ENCODE data around the gene LHB. TPM values are rescaled to one million over a fixed set of nuclear protein-coding genes. Genes with fewer than 3 reads are reported as not detected.

Gene LHB
- total RNA-seq, 2 donors from 2014 or later: 0.59 TPM; not detected in 1

DNA sequence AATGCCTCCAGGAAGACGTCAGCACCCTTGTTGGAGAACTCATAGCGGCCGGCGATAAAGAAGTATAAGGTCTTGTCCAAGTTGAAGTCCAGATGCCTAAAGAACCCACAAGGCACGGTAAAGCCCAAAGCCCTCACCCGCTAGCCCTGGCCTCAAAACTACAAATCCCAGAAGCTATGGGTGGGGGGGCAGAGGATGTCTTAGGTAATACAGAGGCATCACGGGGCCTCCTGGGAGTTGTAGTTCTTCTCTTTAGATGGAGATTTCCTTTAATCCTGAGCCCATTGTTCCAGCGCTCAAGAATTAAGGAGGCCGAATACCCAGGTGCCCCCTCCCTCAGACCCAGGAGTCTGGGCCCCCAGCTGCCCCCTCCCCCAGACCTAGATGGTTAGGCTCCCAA is 34.6 kb downstream of the LHB start:
- H3K27ac ChIP-seq (ENCODE audit: low read depth, low read length): no peak overlapping the region
- H3K27me3 ChIP-seq (ENCODE audit: control insufficient read depth, insufficient read depth, low read length, poor library complexity, severe bottlenecking): no peaks in the 10 kb centered on the region
- peaks cover 67% of the 10 kb centered on the region for H3K36me3 ChIP-seq (ENCODE audit: control insufficient read depth, insufficient read depth, low read length)
- Mint-ChIP-seq H3K4me3 (no peak overlapping the region), H3K27ac (no peak overlapping the region), H3K4me1 (no peaks in the 10 kb centered on the region), H3K27me3 (ENCODE audit: insufficient read depth) (no peaks in the 10 kb centered on the region), H3K9me3 (no peaks in the 10 kb centered on the region), H3K36me3 (ENCODE audit: low read depth) (peaks cover 69% of the 10 kb centered on the region)
- DNase-seq: peak; percentile 63
- TF ChIP-seq, protein P1, sequence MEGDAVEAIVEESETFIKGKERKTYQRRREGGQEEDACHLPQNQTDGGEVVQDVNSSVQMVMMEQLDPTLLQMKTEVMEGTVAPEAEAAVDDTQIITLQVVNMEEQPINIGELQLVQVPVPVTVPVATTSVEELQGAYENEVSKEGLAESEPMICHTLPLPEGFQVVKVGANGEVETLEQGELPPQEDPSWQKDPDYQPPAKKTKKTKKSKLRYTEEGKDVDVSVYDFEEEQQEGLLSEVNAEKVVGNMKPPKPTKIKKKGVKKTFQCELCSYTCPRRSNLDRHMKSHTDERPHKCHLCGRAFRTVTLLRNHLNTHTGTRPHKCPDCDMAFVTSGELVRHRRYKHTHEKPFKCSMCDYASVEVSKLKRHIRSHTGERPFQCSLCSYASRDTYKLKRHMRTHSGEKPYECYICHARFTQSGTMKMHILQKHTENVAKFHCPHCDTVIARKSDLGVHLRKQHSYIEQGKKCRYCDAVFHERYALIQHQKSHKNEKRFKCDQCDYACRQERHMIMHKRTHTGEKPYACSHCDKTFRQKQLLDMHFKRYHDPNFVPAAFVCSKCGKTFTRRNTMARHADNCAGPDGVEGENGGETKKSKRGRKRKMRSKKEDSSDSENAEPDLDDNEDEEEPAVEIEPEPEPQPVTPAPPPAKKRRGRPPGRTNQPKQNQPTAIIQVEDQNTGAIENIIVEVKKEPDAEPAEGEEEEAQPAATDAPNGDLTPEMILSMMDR (conservative IDR thresholded peaks at IDR 0.05): no peak
- no peaks in the 10 kb centered on the region for H3K4me1 ChIP-seq (ENCODE audit: control insufficient read depth, insufficient read depth, low read length)
- no peaks in the 10 kb centered on the region for H3K9me3 ChIP-seq (ENCODE audit: control insufficient read depth, low read length)
- H3K9ac ChIP-seq (ENCODE audit: extremely low read depth, low read length, poor library complexity, severe bottlenecking): no peak overlapping the region
- 94 to 95% methylated on average over 7 to 9 of the region's 9 CpGs for WGBS, 2 experiments (ENCODE audit: insufficient coverage in 1 of 2, insufficient read length in 1 of 2)
- H3K4me3 ChIP-seq (ENCODE audit: low read length): no peak overlapping the region

DNA sequence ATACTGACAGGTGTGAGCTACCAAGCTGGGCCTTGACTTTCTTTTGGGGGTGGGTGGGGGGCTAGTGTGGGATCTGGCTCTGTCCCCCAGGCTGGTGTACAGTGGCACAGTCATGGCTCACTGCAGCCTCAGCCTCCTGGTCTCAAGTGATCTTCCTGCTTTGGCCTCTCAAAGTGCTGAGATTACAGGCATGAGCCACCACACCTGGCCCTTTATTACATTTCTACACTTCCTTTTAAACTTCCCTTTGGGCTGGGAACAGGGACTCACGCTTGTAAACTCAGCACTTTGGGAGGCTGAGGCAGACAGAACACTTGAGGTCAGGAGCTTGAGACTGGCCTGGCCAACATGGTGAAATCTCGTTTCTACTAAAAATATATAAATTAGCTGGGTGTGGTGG is 39.8 kb downstream of the LHB start:
- H3K27ac ChIP-seq (ENCODE audit: low read depth, low read length): no peak overlapping the region
- Mint-ChIP-seq H3K36me3 (ENCODE audit: low read depth) (peaks cover 58% of the 10 kb centered on the region), H3K27ac (no peak overlapping the region), H3K27me3 (ENCODE audit: insufficient read depth) (no peaks in the 10 kb centered on the region), H3K4me3 (no peak overlapping the region), H3K4me1 (no peaks in the 10 kb centered on the region), H3K9me3 (no peaks in the 10 kb centered on the region)
- H3K4me1 ChIP-seq (ENCODE audit: control insufficient read depth, insufficient read depth, low read length): no peaks in the 10 kb centered on the region
- WGBS, 2 experiments (ENCODE audit: insufficient coverage in 1 of 2, insufficient read length in 1 of 2): 90% methylated on average over 2 of the region's 2 CpGs; no CpG with 5 or more reads in 1 of the 2 experiments
- no peak overlapping the region for H3K4me3 ChIP-seq (ENCODE audit: low read length)
- TF ChIP-seq, protein P1 (conservative IDR thresholded peaks at IDR 0.05): no peak
- DNase-seq: no peak
- H3K9ac ChIP-seq (ENCODE audit: extremely low read depth, low read length, poor library complexity, severe bottlenecking): no peak overlapping the region
- no peaks in the 10 kb centered on the region for H3K27me3 ChIP-seq (ENCODE audit: control insufficient read depth, insufficient read depth, low read length, poor library complexity, severe bottlenecking)
- H3K36me3 ChIP-seq (ENCODE audit: control insufficient read depth, insufficient read depth, low read length): peaks cover 47% of the 10 kb centered on the region
- H3K9me3 ChIP-seq (ENCODE audit: control insufficient read depth, low read length): no peaks in the 10 kb centered on the region

DNA sequence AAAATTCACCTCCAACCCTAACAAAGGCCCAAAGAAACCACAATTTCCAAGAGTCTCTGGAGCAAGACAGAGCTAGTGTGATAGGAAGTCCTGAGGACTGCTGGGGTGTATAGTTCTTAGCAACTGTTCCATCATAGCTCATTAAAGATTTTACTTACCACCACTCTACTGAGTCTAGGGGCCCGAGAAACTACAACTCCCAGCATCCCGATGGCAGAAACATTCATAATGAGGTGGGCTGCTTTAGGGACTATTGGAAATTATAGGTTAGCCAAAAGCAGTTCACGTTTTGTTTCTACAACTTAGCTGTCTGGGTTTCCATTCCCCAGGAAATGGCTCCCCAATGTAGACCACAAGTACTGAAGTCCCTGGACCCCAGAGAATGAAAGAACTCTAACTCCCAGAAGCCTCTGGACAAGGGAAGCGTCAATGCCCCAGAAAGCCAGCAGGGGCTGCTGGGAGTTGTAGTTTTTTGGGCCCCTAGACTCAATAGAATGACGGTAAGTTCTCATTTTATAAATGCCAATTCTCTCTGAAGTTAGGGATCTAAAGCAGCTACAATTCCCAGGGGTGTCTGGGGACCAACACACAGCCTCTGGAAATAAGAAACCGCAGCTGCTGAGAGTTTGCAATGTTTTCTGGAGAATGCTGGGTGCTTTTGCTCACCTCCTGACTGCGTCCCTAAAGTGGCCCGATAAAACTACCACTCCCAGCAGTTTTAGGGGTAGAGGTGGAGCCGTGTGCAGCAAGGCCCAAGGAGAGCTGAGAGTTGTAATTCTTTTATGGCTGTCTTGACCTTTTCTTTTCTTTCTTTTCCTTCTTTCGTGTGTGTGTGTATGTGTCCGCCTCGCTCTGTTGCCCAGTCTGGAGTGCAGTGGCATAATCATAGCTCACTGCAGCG is 40.7 kb downstream of the LHB start:
- H3K4me1 Mint-ChIP-seq: no peaks in the 10 kb centered on the region
- Histone ChIP-seq H3K4me3 (ENCODE audit: low read length) (no peak overlapping the region), H3K27ac (ENCODE audit: low read depth, low read length) (no peak overlapping the region), H3K27me3 (ENCODE audit: control insufficient read depth, insufficient read depth, low read length, poor library complexity, severe bottlenecking) (no peaks in the 10 kb centered on the region), H3K36me3 (ENCODE audit: control insufficient read depth, insufficient read depth, low read length) (peaks cover 43% of the 10 kb centered on the region), H3K4me1 (ENCODE audit: control insufficient read depth, insufficient read depth, low read length) (no peaks in the 10 kb centered on the region), H3K9me3 (ENCODE audit: control insufficient read depth, low read length) (no peaks in the 10 kb centered on the region), H3K9ac (ENCODE audit: extremely low read depth, low read length, poor library complexity, severe bottlenecking) (no peak overlapping the region)
- TF ChIP-seq, protein P1 (conservative IDR thresholded peaks at IDR 0.05): peak; percentile 17
- no peaks in the 10 kb centered on the region for H3K27me3 Mint-ChIP-seq (ENCODE audit: insufficient read depth)
- H3K27ac Mint-ChIP-seq: no peak overlapping the region
- peaks cover 50% of the 10 kb centered on the region for H3K36me3 Mint-ChIP-seq (ENCODE audit: low read depth)
- H3K4me3 Mint-ChIP-seq: no peak overlapping the region
- WGBS, 2 experiments (ENCODE audit: insufficient coverage in 1 of 2, insufficient read length in 1 of 2): 91 to 95% methylated on average over 9 to 13 of the region's 13 CpGs
- H3K9me3 Mint-ChIP-seq: no peaks in the 10 kb centered on the region
- DNase-seq: peak; percentile 82

All from endodermal cell (in vitro differentiated cells).